ENCODE results near the gene CYTH1. TPM values are rescaled to one million over a fixed set of nuclear protein-coding genes. Genes with fewer than 3 reads are reported as not detected.

The CYTH1 gene
- total RNA-seq, 1 experiment from 2014 or later, result 29.6 TPM

DNA sequence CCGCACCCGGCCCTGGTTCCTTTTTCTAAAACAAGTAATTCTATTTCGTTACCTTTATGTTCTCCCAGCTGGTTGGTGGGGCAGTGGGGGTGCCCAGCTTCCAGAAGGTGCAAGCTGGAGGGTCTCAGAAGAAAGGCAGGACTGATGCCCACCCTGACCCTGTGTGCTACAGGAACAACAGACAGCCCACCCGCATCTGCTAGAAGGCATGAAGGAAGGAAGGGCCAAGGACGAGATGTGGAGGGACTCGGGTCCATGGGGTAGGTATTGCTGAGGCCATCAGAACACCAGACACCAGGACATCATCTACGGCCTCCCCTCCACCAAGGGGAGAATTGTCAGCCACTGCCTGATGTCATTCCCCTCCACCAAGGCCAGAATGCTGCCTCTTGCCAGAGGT lies 6.4 kb upstream of the CYTH1 start:
- no TSS peak for BruUV-seq (replicated peaks)
- intact Hi-C loops (cut with micrococcal nuclease; ENCODE audit: unreplicated experiment), result no loop called here
- Mint-ChIP-seq H3K27ac (ENCODE audit: unreplicated experiment) (no peak overlapping the region), H3K27me3 (ENCODE audit: insufficient read depth, unreplicated experiment) (no peaks in the 10 kb centered on the region), H3K4me1 (ENCODE audit: low read depth, unreplicated experiment) (no peaks in the 10 kb centered on the region), H3K4me3 (ENCODE audit: unreplicated experiment) (no peak overlapping the region), H3K9me3 (ENCODE audit: unreplicated experiment) (no peaks in the 10 kb centered on the region), H3K36me3 (ENCODE audit: insufficient read depth, unreplicated experiment) (peaks cover 22% of the 10 kb centered on the region)
- ChIA-PET POLR2A (no interaction called here), CTCF (no interaction called here)
- H3K9me3 ChIP-seq, result no peaks in the 10 kb centered on the region
- H3K4me3 ChIP-seq (ENCODE audit: low read depth, low read length), result no peak overlapping the region
- H3K27me3 ChIP-seq (replicated peaks; ENCODE audit: control insufficient read depth, insufficient read depth, low read length), result no peaks in the 10 kb centered on the region
- DNase-seq, result no peak
- H3K4me1 ChIP-seq, result no peaks in the 10 kb centered on the region
- TF ChIP-seq, protein P1, sequence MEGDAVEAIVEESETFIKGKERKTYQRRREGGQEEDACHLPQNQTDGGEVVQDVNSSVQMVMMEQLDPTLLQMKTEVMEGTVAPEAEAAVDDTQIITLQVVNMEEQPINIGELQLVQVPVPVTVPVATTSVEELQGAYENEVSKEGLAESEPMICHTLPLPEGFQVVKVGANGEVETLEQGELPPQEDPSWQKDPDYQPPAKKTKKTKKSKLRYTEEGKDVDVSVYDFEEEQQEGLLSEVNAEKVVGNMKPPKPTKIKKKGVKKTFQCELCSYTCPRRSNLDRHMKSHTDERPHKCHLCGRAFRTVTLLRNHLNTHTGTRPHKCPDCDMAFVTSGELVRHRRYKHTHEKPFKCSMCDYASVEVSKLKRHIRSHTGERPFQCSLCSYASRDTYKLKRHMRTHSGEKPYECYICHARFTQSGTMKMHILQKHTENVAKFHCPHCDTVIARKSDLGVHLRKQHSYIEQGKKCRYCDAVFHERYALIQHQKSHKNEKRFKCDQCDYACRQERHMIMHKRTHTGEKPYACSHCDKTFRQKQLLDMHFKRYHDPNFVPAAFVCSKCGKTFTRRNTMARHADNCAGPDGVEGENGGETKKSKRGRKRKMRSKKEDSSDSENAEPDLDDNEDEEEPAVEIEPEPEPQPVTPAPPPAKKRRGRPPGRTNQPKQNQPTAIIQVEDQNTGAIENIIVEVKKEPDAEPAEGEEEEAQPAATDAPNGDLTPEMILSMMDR (IDR thresholded peaks at IDR 0.05; ENCODE audit: insufficient read depth in 1 of 2, low read depth in 1 of 2, low read length in 1 of 2, severe bottlenecking in 1 of 2, unreplicated experiment in 1 of 2), result no peak
- no peaks in the 10 kb centered on the region for H3K36me3 ChIP-seq (ENCODE audit: control insufficient read depth, insufficient read depth, low read length)

DNA sequence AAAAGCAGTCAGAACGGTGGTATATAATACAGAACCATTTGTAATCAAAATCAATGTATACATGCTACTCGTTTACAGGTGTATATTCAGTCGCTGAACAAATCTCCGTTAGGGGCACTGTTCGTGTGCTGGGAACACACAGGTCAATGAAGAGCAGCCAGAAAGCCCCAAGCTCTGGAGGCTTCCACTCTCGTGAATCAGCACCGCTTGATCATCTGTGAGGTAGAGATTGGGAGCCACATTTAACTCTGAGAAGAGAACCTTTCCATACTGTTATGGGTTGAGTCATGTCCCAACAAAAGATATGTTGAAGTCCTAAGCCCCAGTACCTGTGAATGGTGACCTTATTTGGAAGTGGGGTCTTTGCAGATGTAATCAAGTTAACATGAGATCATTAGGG lies 5.4 kb upstream of the CYTH1 start:
- H3K27me3 ChIP-seq (replicated peaks; ENCODE audit: control insufficient read depth, insufficient read depth, low read length), result no peaks in the 10 kb centered on the region
- Mint-ChIP-seq H3K4me3 (ENCODE audit: unreplicated experiment) (no peak overlapping the region), H3K27ac (ENCODE audit: unreplicated experiment) (peak overlapping the region; percentile 26), H3K9me3 (ENCODE audit: unreplicated experiment) (no peaks in the 10 kb centered on the region), H3K27me3 (ENCODE audit: insufficient read depth, unreplicated experiment) (no peaks in the 10 kb centered on the region), H3K36me3 (ENCODE audit: insufficient read depth, unreplicated experiment) (peaks cover 22% of the 10 kb centered on the region), H3K4me1 (ENCODE audit: low read depth, unreplicated experiment) (no peaks in the 10 kb centered on the region)
- H3K4me3 ChIP-seq (ENCODE audit: low read depth, low read length), result no peak overlapping the region
- peaks cover 7% of the 10 kb centered on the region; the same call in 1 of the 2 replicates for H3K4me1 ChIP-seq
- TF ChIP-seq, protein P1 (IDR thresholded peaks at IDR 0.05; ENCODE audit: insufficient read depth in 1 of 2, low read depth in 1 of 2, low read length in 1 of 2, severe bottlenecking in 1 of 2, unreplicated experiment in 1 of 2), result no peak
- intact Hi-C loops (cut with micrococcal nuclease; ENCODE audit: unreplicated experiment), result no loop called here
- no peak for DNase-seq
- no peaks in the 10 kb centered on the region for H3K9me3 ChIP-seq
- ChIA-PET CTCF (no interaction called here), POLR2A (no interaction called here)
- no peaks in the 10 kb centered on the region for H3K36me3 ChIP-seq (ENCODE audit: control insufficient read depth, insufficient read depth, low read length)
- BruUV-seq (replicated peaks), result no TSS peak

DNA sequence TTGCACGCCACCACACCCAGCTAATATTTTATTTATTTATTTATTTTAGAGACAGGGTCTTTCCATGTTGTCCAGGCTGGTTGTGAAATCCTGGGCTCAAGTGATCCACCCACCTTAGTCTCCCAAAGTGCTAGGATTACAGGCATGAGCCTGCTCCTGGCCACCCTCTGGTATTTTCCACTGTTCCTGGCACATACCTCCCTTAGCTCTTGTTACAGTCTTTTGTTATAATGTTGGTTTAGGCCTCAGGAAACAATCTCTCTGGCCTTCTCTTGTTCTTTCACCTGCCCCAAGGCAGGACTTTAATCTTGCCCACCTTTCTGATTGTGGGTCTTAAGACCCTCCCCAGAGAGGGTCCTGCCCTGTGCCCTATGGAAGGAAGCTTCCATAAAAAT lies 3.6 kb upstream of the CYTH1 start:
- intact Hi-C loops (cut with micrococcal nuclease; ENCODE audit: unreplicated experiment), result no loop called here
- POLR2A ChIA-PET, result interaction anchor here (0.5 kb wide), 1 partner anchor 26 kb away, joined by 5 read pairs; no protein-coding TSS in a partner anchor
- Mint-ChIP-seq H3K4me1 (ENCODE audit: low read depth, unreplicated experiment) (no peaks in the 10 kb centered on the region), H3K4me3 (ENCODE audit: unreplicated experiment) (peak overlapping the region; percentile 19), H3K9me3 (ENCODE audit: unreplicated experiment) (no peaks in the 10 kb centered on the region), H3K36me3 (ENCODE audit: insufficient read depth, unreplicated experiment) (peaks cover 18% of the 10 kb centered on the region), H3K27me3 (ENCODE audit: insufficient read depth, unreplicated experiment) (no peaks in the 10 kb centered on the region), H3K27ac (ENCODE audit: unreplicated experiment) (no peak overlapping the region)
- CTCF ChIA-PET, result no interaction called here
- Histone ChIP-seq H3K27me3 (replicated peaks; ENCODE audit: control insufficient read depth, insufficient read depth, low read length) (no peaks in the 10 kb centered on the region), H3K4me1 (peaks cover 7% of the 10 kb centered on the region; the same call in 1 of the 2 replicates), H3K9me3 (no peaks in the 10 kb centered on the region), H3K36me3 (ENCODE audit: control insufficient read depth, insufficient read depth, low read length) (no peaks in the 10 kb centered on the region), H3K4me3 (ENCODE audit: low read depth, low read length) (no peak overlapping the region)
- TF ChIP-seq, protein P1 (IDR thresholded peaks at IDR 0.05; ENCODE audit: insufficient read depth in 1 of 2, low read depth in 1 of 2, low read length in 1 of 2, severe bottlenecking in 1 of 2, unreplicated experiment in 1 of 2), result no peak
- no TSS peak for BruUV-seq (replicated peaks)
- DNase-seq, result no peak
